Astrocyte of the spinal cord (primary cell): ENCODE data around the gene GALNT10.

Experiments used
- DNase-seq: peaks from one replicate; pipeline ENCODE4 v3.0.0; 2011; ENCODE audit warnings: low read depth, low spot score
- H3K4me3 ChIP-seq: 2 replicates; pipeline ENCODE4 v1.5.1; 2011; ENCODE audit warnings: low read depth, mild to moderate bottlenecking, low read length, moderate library complexity
- CTCF ChIP-seq: IDR thresholded peaks from 2 replicates; pipeline ENCODE4 v1.5.1; 2012; ENCODE audit warnings: low read depth, mild to moderate bottlenecking, low read length, inconsistent platforms
- in situ Hi-C: cut with HindIII; loops from 2 replicates; pipeline ENCODE4 v1.10.0; 2017; ENCODE audit warnings: low sequenced_read_pairs

GALNT10 gene

GRCh38 chr5:154405078-154405792, 214.7 kb downstream of the GALNT10 start:
- peak; percentile 77 for DNase-seq
- TF ChIP-seq CTCF, result peak; percentile 88
- H3K4me3 ChIP-seq, result peak overlapping the region; percentile 9
- in situ Hi-C loops, result no loop called here

- DNase-seq, result peak; percentile 83
- in situ Hi-C loops, result no loop called here
- no peak for TF ChIP-seq CTCF
- H3K4me3 ChIP-seq, result no peak overlapping the region
Observed at GRCh38 chr5:154406231-154406630, 215.7 kb downstream of the GALNT10 start.

- DNase-seq, result no peak
- H3K4me3 ChIP-seq, result no peak overlapping the region
- in situ Hi-C loops, result no loop called here
- no peak for TF ChIP-seq CTCF
Observed at GRCh38 chr5:154406826-154407225, 216.3 kb downstream of the GALNT10 start.

GRCh38 chr5:154408811-154409210, 218.3 kb downstream of the GALNT10 start:
- H3K4me3 ChIP-seq, result no peak overlapping the region
- no peak for TF ChIP-seq CTCF
- in situ Hi-C loops, result no loop called here
- no peak for DNase-seq

- H3K4me3 ChIP-seq, result no peak overlapping the region
- no peak for DNase-seq
- in situ Hi-C loops, result no loop called here
- TF ChIP-seq CTCF, result no peak
Observed at GRCh38 chr5:154409230-154409840, 218.8 kb downstream of the GALNT10 start.

GRCh38 chr5:154410008-154410407, 219.5 kb downstream of the GALNT10 start:
- H3K4me3 ChIP-seq, result no peak overlapping the region
- no peak for TF ChIP-seq CTCF
- in situ Hi-C loops, result no loop called here
- DNase-seq, result no peak
